ENCODE measurements around the gene KCNH6.

DNA sequence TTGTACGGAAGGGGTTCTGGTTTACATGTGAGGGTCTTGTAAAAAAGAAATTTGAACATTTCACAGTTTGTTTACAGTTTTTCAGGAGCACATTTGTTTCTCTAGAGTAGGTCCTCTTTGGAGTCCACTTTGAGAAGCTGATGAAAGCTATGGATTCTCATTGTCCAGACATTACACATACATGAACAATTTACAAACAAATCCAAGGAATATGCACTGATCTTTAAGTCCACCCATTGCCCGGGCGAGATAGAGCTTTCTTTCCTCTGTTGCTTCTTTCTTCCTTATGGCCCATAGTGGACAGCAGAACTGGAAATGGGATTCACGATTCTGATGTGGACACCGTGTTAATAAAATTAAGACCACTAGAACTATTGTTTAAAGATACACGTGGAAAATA is 29.1 kb downstream of the KCNH6 start:
- TF ChIP-seq, protein P1, sequence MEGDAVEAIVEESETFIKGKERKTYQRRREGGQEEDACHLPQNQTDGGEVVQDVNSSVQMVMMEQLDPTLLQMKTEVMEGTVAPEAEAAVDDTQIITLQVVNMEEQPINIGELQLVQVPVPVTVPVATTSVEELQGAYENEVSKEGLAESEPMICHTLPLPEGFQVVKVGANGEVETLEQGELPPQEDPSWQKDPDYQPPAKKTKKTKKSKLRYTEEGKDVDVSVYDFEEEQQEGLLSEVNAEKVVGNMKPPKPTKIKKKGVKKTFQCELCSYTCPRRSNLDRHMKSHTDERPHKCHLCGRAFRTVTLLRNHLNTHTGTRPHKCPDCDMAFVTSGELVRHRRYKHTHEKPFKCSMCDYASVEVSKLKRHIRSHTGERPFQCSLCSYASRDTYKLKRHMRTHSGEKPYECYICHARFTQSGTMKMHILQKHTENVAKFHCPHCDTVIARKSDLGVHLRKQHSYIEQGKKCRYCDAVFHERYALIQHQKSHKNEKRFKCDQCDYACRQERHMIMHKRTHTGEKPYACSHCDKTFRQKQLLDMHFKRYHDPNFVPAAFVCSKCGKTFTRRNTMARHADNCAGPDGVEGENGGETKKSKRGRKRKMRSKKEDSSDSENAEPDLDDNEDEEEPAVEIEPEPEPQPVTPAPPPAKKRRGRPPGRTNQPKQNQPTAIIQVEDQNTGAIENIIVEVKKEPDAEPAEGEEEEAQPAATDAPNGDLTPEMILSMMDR (IDR thresholded peaks at IDR 0.05) = no peak
- TF ChIP-seq POLR2A (IDR thresholded peaks at IDR 0.05; ENCODE audit: low read depth) = no peak

Data from esophagus muscularis mucosa (tissue), 3 donors.